K562 (cell line): ENCODE results near the gene GRXCR2. TPM values are rescaled to one million over a fixed set of nuclear protein-coding genes. Genes with fewer than 3 reads are reported as not detected.

Experiments used
- CLOCK ChIP-seq: fragments of 250-450 bp; sonication (Bioruptor Pico); IDR thresholded peaks from 2 replicates; pipeline ENCODE4 v1.4.0; 2020; ENCODE audit warnings: mild to moderate bottlenecking, moderate library complexity, borderline replicate concordance
- ESRRB ChIP-seq: fragments of 250-450 bp; sonication (Bioruptor Pico); IDR thresholded peaks from 2 replicates; pipeline ENCODE4 v1.5.0; 2020; ENCODE audit warnings: mild to moderate bottlenecking, moderate library complexity, borderline replicate concordance
- HDAC1 ChIP-seq, 2 experiments: fragments of 450-650 bp; IDR thresholded peaks; 2 replicates each; pipeline ENCODE4 v1.6.1; 2016 to 2017; ENCODE audit warnings: inconsistent platforms in 1 of 2, mild to moderate bottlenecking in 1 of 2, moderate library complexity in 1 of 2
- HNRNPK ChIP-seq: fragments of 200-400 bp; formaldehyde crosslinking; IDR thresholded peaks from one replicate; pipeline ENCODE4 v1.6.1; 2018; ENCODE audit warnings: mild to moderate bottlenecking, low read depth, low read length; ENCODE audit not compliant: poor library complexity, severe bottlenecking
- JUND ChIP-seq, 2 experiments: IDR thresholded peaks; 2 replicates in 1 of 2; 3 replicates in 1 of 2; pipeline ENCODE4 v1.6.1; 2011; ENCODE audit warnings: borderline replicate concordance in 2 of 2, low read depth in 2 of 2, low read length in 2 of 2, improper control_type of control experiment in 1 of 2, missing biosample characterization in 1 of 2, missing genetic modification characterization in 1 of 2, missing genetic modification reagents in 1 of 2
- NCOA6 ChIP-seq: fragments of 450-650 bp; IDR thresholded peaks from 2 replicates; pipeline ENCODE4 v1.6.1; 2017; ENCODE audit warnings: mild to moderate bottlenecking
- NONO ChIP-seq, 2 experiments: fragments of 200-400 bp in 1 of 2; fragments of 450-650 bp in 1 of 2; formaldehyde crosslinking in 1 of 2; IDR thresholded peaks; 2 replicates each; pipeline ENCODE4 v1.6.1; 2017; ENCODE audit warnings: low read depth in 2 of 2, mild to moderate bottlenecking in 2 of 2, moderate library complexity in 2 of 2, low read length in 1 of 2
- RBFOX2 ChIP-seq: fragments of 200-400 bp; formaldehyde crosslinking; IDR thresholded peaks from 2 replicates; pipeline ENCODE4 v1.6.1; 2017; ENCODE audit warnings: low read depth, mild to moderate bottlenecking, low read length, moderate library complexity
- SUPT5H ChIP-seq: fragments of 450-650 bp; IDR thresholded peaks from 2 replicates; pipeline ENCODE4 v1.6.1; 2016
- ZNF518B ChIP-seq: fragments of 250-450 bp; sonication (Bioruptor Pico); IDR thresholded peaks from 2 replicates; pipeline ENCODE4 v1.5.0; 2021; ENCODE audit warnings: mild to moderate bottlenecking, moderate library complexity
- ZNF766 ChIP-seq: fragments of 200-800 bp; sonication (Bioruptor generic); conservative IDR thresholded peaks from 2 replicates; pipeline ENCODE4 v1.6.1; 2016; ENCODE audit warnings: missing genetic modification characterization, missing compliant biosample characterization
- polyA plus RNA-seq, 8 experiments: library from polyadenylated mRNA; depleted of rRNA in 4 of 8; stranded (reverse) in 5 of 8; unstranded in 3 of 8; fragments of >200 nt; fragmentation: Nextera tagmentation in 2 of 8; fragmentation: Illumina TruSeq in 1 of 8; extraction: Ambion mirVana in 2 of 8; extraction: Trizol in 1 of 8; gene quantifications; 2 replicates each; pipeline versions ENCODE4 v1.2.1 to v1.2.3, GENCODE V29; 2011 to 2014; ENCODE audit warnings: inconsistent platforms in 1 of 8, missing spikeins in 1 of 8
- total RNA-seq, 7 experiments: library from RNA; depleted of rRNA in 6 of 7; stranded (reverse); fragments of >200 nt in 6 of 7; fragmentation: Illumina TruSeq in 2 of 7; extraction: Trizol in 2 of 7; gene quantifications; 2 replicates each; pipeline versions ENCODE4 v1.2.1 to v1.2.3, GENCODE V29; 2011 to 2021; ENCODE audit warnings: low replicate concordance in 1 of 7
- TF ChIP-seq, protein P1 (sequence below): fragments of 450-650 bp; IDR thresholded peaks from 2 replicates; pipeline ENCODE4 v1.6.1; 2016; ENCODE audit warnings: low read depth

The GRXCR2 gene
- total and polyA plus RNA-seq, 9 of the 15 experiments (the other 6 are each of a cell fraction or from before 2014, with no cell fraction given), result not detected

- TF ChIP-seq, protein P1, sequence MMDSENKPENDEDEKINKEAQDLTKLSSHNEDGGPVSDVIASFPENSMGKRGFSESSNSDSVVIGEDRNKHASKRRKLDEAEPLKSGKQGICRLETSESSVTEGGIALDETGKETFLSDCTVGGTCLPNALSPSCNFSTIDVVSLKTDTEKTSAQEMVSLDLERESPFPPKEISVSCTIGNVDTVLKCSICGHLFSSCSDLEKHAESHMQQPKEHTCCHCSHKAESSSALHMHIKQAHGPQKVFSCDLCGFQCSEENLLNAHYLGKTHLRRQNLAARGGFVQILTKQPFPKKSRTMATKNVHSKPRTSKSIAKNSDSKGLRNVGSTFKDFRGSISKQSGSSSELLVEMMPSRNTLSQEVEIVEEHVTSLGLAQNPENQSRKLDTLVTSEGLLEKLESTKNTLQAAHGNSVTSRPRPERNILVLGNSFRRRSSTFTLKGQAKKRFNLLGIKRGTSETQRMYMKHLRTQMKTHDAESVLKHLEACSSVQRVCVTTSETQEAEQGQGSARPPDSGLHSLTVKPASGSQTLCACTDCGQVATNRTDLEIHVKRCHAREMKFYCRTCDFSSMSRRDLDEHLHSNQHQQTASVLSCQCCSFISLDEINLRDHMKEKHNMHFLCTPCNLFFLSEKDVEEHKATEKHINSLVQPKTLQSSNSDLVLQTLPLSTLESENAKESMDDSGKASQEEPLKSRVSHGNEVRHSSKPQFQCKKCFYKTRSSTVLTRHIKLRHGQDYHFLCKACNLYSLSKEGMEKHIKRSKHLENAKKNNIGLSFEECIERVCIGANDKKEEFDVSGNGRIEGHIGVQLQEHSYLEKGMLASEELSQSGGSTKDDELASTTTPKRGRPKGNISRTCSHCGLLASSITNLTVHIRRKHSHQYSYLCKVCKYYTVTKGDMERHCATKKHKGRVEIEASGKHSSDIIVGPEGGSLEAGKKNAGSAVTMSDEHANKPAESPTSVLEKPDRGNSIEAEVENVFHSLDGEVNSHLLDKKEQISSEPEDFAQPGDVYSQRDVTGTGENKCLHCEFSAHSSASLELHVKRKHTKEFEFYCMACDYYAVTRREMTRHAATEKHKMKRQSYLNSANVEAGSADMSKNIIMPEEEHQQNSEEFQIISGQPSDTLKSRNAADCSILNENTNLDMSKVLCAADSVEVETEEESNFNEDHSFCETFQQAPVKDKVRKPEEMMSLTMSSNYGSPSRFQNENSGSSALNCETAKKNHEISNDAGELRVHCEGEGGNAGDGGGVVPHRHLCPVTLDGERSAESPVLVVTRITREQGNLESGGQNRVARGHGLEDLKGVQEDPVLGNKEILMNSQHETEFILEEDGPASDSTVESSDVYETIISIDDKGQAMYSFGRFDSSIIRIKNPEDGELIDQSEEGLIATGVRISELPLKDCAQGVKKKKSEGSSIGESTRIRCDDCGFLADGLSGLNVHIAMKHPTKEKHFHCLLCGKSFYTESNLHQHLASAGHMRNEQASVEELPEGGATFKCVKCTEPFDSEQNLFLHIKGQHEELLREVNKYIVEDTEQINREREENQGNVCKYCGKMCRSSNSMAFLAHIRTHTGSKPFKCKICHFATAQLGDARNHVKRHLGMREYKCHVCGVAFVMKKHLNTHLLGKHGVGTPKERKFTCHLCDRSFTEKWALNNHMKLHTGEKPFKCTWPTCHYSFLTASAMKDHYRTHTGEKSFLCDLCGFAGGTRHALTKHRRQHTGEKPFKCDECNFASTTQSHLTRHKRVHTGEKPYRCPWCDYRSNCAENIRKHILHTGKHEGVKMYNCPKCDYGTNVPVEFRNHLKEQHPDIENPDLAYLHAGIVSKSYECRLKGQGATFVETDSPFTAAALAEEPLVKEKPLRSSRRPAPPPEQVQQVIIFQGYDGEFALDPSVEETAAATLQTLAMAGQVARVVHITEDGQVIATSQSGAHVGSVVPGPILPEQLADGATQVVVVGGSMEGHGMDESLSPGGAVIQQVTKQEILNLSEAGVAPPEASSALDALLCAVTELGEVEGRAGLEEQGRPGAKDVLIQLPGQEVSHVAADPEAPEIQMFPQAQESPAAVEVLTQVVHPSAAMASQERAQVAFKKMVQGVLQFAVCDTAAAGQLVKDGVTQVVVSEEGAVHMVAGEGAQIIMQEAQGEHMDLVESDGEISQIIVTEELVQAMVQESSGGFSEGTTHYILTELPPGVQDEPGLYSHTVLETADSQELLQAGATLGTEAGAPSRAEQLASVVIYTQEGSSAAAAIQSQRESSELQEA, result no peak
- TF ChIP-seq RBFOX2 (no peak), JUND (IDR thresholded peaks at IDR 0.05; ENCODE audit: borderline replicate concordance, low read depth, low read length) (peak; percentile 15; the same call in 1 of the 2 replicates), JUND (tag; IDR thresholded peaks at IDR 0.05; ENCODE audit: borderline replicate concordance, low read depth, low read length) (no peak), ZNF518B (CRISPR knock-in tag) (no peak), ESRRB (CRISPR knock-in tag) (no peak), ZNF766 (CRISPR knock-in tag) (no peak), NONO (IDR thresholded peaks at IDR 0.05; ENCODE audit: low read depth in 2 of 2, low read length in 1 of 2) (no peak), CLOCK (CRISPR knock-in tag) (no peak), HDAC1 (IDR thresholded peaks at IDR 0.05) (no peak), SUPT5H (no peak), NCOA6 (no peak), HNRNPK (no peak)
Observed at GRCh38 chr5:145887976-145888574, 15.3 kb upstream of the GRXCR2 start (continued).
